ENCODE data around the gene CPLX1.

DNA sequence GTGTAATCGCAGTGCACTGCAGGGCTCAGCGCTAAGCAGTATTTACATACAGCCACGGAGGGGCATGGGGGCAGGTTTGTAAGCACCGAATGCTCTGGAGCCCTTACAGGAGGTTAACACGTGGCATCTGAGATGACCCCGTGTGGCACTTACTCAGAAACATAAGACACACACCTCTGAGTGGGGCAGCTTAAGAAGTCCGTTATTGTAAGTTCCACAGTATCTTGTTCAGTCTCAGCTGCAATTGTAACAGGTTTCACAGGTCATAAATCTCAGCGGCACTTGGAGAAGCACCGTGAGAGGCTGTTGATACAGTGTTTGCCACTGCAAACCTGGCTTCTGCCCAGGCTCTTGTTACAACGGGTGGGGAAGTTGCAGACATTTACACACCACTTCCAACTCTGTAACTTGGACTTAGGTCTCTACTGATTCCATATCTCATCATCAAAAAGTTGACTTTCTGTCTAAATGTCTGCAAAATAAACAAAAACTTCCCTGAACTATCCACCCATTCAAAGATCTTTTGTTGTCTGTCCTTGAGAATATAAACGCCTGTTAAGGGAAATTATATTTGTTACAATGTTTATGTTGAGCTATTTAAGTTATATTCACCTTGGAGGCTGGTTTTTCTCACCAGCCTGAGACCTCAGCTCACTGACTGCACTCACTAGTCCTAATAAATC lies 10.3 kb downstream of the CPLX1 start:
- no peak for TF ChIP-seq CTCF (conservative IDR thresholded peaks at IDR 0.05; ENCODE audit: low read length)
- TF ChIP-seq EZH2phosphoT487 (IDR thresholded peaks at IDR 0.05; ENCODE audit: borderline replicate concordance) = no peak
